Cardiac fibroblast (primary cell): ENCODE results near the gene RIPK1.
"Not testable (repeated sequence)": the region's sequence is repeated elsewhere in the genome, so short reads cannot be mapped to it uniquely, and the experiment has no call there.

Experiments
- DNase-seq, 2 donors: peaks; one replicate each; pipeline versions ENCODE4 v3.0.0 to v3.0.0-alpha.2; 2010; ENCODE audit warnings: low read depth in 2 of 2
- H3K4me3 ChIP-seq, 2 donors: replicated peaks in 1 of 2; 1 replicate in 1 of 2; 2 replicates in 1 of 2; pipeline ENCODE4 v1.5.1; 2011; ENCODE audit warnings: low read depth in 2 of 2, low read length in 2 of 2, mild to moderate bottlenecking in 2 of 2, moderate library complexity in 1 of 2
- CTCF ChIP-seq: IDR thresholded peaks from one replicate; pipeline ENCODE4 v1.5.1; 2011; ENCODE audit warnings: low read depth, mild to moderate bottlenecking, low read length, inconsistent platforms

RIPK1 gene

GRCh38 chr6:3045777-3046176, 22.5 kb upstream of the RIPK1 start:
- H3K4me3 ChIP-seq: no peak overlapping the region
- DNase-seq: no peak
- TF ChIP-seq CTCF: no peak

GRCh38 chr6:3046295-3046694, 22.0 kb upstream of the RIPK1 start:
- H3K4me3 ChIP-seq: no peak overlapping the region
- no peak for TF ChIP-seq CTCF
- DNase-seq: no peak

- not testable (repeated sequence) for H3K4me3 ChIP-seq, DNase-seq
Observed at GRCh38 chr6:3048009-3048408, 20.3 kb upstream of the RIPK1 start.

GRCh38 chr6:3052481-3053230, 15.6 kb upstream of the RIPK1 start:
- DNase-seq: no peak
- TF ChIP-seq CTCF: no peak
- H3K4me3 ChIP-seq: no peak overlapping the region

- H3K4me3 ChIP-seq: peak overlapping the region; percentile 40 to 45
- no peak for DNase-seq
- no peak for TF ChIP-seq CTCF
Observed at GRCh38 chr6:3053231-3053508, 15.1 kb upstream of the RIPK1 start.

GRCh38 chr6:3054229-3055157, 13.8 kb upstream of the RIPK1 start:
- H3K4me3 ChIP-seq: peak overlapping the region; percentile 35 to 39
- DNase-seq: peak; percentile 25 to 42

GRCh38 chr6:3055158-3055499, 13.2 kb upstream of the RIPK1 start:
- H3K4me3 ChIP-seq, DNase-seq: not testable (repeated sequence)

GRCh38 chr6:3057063-3057770, 11.1 kb upstream of the RIPK1 start:
- no peak for TF ChIP-seq CTCF
- no peak overlapping the region for H3K4me3 ChIP-seq
- no peak for DNase-seq
